Adrenal gland (tissue), 12 donors: ENCODE measurements around the gene BBS9. TPM values are rescaled to one million over a fixed set of nuclear protein-coding genes. Genes with fewer than 3 reads are reported as not detected.

Source experiments
- DNase-seq, 7 donors: peaks; one replicate each; pipeline ENCODE4 v3.0.0-alpha.2; 2019 to 2020
- H3K27ac ChIP-seq, 5 donors: fragments of 200-600 bp; sonication (generic) in 4 of 5; 1 replicate in 3 of 5; 2 replicates in 2 of 5; pipeline versions ENCODE4 v1.5.1 to v1.8.0; 2016 to 2020; ENCODE audit warnings: mild to moderate bottlenecking in 1 of 5
- H3K27me3 ChIP-seq: fragments of 200-600 bp; 2 replicates; pipeline ENCODE4 v1.8.0; 2021
- H3K36me3 ChIP-seq, 2 donors: fragments of 200-600 bp; replicated peaks in 1 of 2; 1 replicate in 1 of 2; 2 replicates in 1 of 2; pipeline versions ENCODE4 v1.5.1 to v1.8.0; 2018 to 2022
- H3K4me1 ChIP-seq, 2 donors: fragments of 200-600 bp; replicated peaks in 1 of 2; 1 replicate in 1 of 2; 2 replicates in 1 of 2; pipeline versions ENCODE4 v1.5.1 to v1.8.0; 2018 to 2021
- H3K4me3 ChIP-seq, 4 donors: fragments of 200-600 bp; sonication (generic) in 3 of 4; one replicate each; pipeline ENCODE4 v1.5.1; 2016 to 2018
- H3K9me3 ChIP-seq, 3 donors: fragments of 200-600 bp; sonication (generic) in 1 of 3; replicated peaks in 1 of 3; 1 replicate in 2 of 3; 2 replicates in 1 of 3; pipeline versions ENCODE4 v1.5.1 to v1.8.0; 2016 to 2021
- POLR2A ChIP-seq, 2 donors: fragments of 450-650 bp; IDR thresholded peaks; one replicate each; pipeline ENCODE4 v1.6.1; 2017; ENCODE audit warnings: antibody characterized with exemption in 2 of 2, mild to moderate bottlenecking in 2 of 2, moderate library complexity in 1 of 2
- WGBS, 4 donors: extraction: QIAGEN DNeasy Blood & Tissue Kit in 2 of 4; methylation state at CpG; one replicate each; pipeline versions ENCODE4 v1.1.5 to v1.1.7; 2013 to 2017; 5-methylcytosine and 5-hydroxymethylcytosine counted together
- intact Hi-C, 2 donors: fragments of 100-400 bp; cut with DNase I; formaldehyde crosslinking; loops; one replicate each; pipeline versions ENCODE4 v1.14.1 to v1.15.0; 2022 to 2023
- polyA plus RNA-seq, 3 donors: library from polyadenylated mRNA; stranded (reverse); fragments of 200-250 nt in 2 of 3; fragments of 350-450 nt in 1 of 3; fragmentation: Illumina TruSeq in 1 of 3; extraction: RNeasy Lipid Tissue Mini Kit (QIAGEN cat#74804) in 1 of 3; gene quantifications; one replicate each; pipeline ENCODE4 v1.2.3, GENCODE V29; 2013 to 2014
- total RNA-seq, 9 donors: library from RNA; depleted of rRNA in 4 of 9; stranded (reverse); fragments of >200 nt in 4 of 9; fragments of 120-200 nt in 1 of 9; fragmentation: NEBNext Ultra II Directional in 1 of 9; extraction: Animal tissue kit (Norgen Biotek cat#: 25700) in 1 of 9; gene quantifications; one replicate each; pipeline versions ENCODE4 v1.1.0 to v1.2.4, GENCODE V29; 2013 to 2023
- TF ChIP-seq, protein P1 (sequence below), 6 experiments: fragments of 450-650 bp in 4 of 6; fragments of 200-600 bp in 2 of 6; sonication (generic) in 1 of 6; IDR thresholded peaks; 1 replicate in 5 of 6; 2 replicates in 1 of 6; pipeline versions ENCODE4 v1.5.1 to v1.8.0; 2016 to 2021; ENCODE audit warnings: antibody characterized with exemption in 6 of 6, mild to moderate bottlenecking in 2 of 6, moderate library complexity in 1 of 6
- donor health status: healthy with polysubstance abuse.
- donor health status: Bipolar disorder and iron deficiency.
- donor health status: DM: yes; HTN: yes; CAD: no.
- donor health status: DM: no; HTN: no; CAD: no.
- donor health status: DM: no; HTN: no; CAD: no.
- donor health status: DM: yes; HTN: yes; CAD: no.

Gene BBS9
- total and polyA plus RNA-seq, 12 donors, result 5.6 to 39.4 (median 21.7) TPM

- no peaks in the 10 kb centered on the region for H3K36me3 ChIP-seq
- DNase-seq, result no peak
- no peak overlapping the region for H3K27ac ChIP-seq
- intact Hi-C loops, result no loop called here
- no peaks in the 10 kb centered on the region for H3K27me3 ChIP-seq
- H3K4me1 ChIP-seq, result peaks cover 0 to 3% of the 10 kb centered on the region in 2 donors
- H3K4me3 ChIP-seq, result no peak overlapping the region
- no peaks in the 10 kb centered on the region for H3K9me3 ChIP-seq
- TF ChIP-seq, protein P1, sequence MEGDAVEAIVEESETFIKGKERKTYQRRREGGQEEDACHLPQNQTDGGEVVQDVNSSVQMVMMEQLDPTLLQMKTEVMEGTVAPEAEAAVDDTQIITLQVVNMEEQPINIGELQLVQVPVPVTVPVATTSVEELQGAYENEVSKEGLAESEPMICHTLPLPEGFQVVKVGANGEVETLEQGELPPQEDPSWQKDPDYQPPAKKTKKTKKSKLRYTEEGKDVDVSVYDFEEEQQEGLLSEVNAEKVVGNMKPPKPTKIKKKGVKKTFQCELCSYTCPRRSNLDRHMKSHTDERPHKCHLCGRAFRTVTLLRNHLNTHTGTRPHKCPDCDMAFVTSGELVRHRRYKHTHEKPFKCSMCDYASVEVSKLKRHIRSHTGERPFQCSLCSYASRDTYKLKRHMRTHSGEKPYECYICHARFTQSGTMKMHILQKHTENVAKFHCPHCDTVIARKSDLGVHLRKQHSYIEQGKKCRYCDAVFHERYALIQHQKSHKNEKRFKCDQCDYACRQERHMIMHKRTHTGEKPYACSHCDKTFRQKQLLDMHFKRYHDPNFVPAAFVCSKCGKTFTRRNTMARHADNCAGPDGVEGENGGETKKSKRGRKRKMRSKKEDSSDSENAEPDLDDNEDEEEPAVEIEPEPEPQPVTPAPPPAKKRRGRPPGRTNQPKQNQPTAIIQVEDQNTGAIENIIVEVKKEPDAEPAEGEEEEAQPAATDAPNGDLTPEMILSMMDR (IDR thresholded peaks at IDR 0.05), result no peak
- TF ChIP-seq POLR2A (IDR thresholded peaks at IDR 0.05), result no peak
- WGBS, 4 donors, result 63 to 82% (median 76%) methylated on average over 4 of the region's 4 CpGs
These were observed 425.2 kb downstream of the BBS9 start for GRCh38 chr7:33554576-33554975.

GRCh38 chr7:33556472-33556871, 427.1 kb downstream of the BBS9 start:
- no peak for TF ChIP-seq POLR2A (IDR thresholded peaks at IDR 0.05)
- TF ChIP-seq, protein P1 (IDR thresholded peaks at IDR 0.05), result no peak
- no peak overlapping the region for H3K4me3 ChIP-seq
- H3K9me3 ChIP-seq, result no peaks in the 10 kb centered on the region
- peaks cover 0 to 3% of the 10 kb centered on the region in 2 donors for H3K4me1 ChIP-seq
- H3K27me3 ChIP-seq, result no peaks in the 10 kb centered on the region
- intact Hi-C loops, result no loop called here
- no peak overlapping the region for H3K27ac ChIP-seq
- H3K36me3 ChIP-seq, result no peaks in the 10 kb centered on the region
- no peak for DNase-seq

GRCh38 chr7:33558549-33559323, 429.4 kb downstream of the BBS9 start:
- intact Hi-C loops, result no loop called here
- no peak for DNase-seq

DNA sequence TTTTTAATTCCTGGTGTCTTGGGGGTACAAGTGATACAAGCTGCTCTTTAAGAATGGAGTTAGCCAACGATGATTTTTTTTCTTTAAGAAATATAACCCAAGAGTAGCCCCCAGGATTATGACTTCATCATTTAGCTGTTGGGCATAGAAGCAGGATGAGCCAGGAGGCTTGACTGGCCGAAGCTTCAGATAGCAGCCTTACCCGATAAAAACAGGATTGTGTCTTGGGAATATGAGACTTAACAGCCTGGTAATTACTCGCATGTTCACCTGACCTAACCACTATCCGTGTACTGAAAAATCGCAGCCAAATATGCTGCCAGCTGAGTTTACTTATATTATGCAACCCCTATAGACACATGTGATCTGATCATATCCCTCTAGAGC, 430.0 kb downstream of the BBS9 start:
- peaks cover 0 to 3% of the 10 kb centered on the region in 2 donors for H3K4me1 ChIP-seq
- no peak for TF ChIP-seq POLR2A (IDR thresholded peaks at IDR 0.05)
- TF ChIP-seq, protein P1 (IDR thresholded peaks at IDR 0.05), result no peak
- H3K36me3 ChIP-seq, result no peaks in the 10 kb centered on the region
- intact Hi-C loops, result no loop called here
- H3K27me3 ChIP-seq, result no peaks in the 10 kb centered on the region
- H3K4me3 ChIP-seq, result no peak overlapping the region
- H3K27ac ChIP-seq, result no peak overlapping the region
- 80 to 82% (median 81%) methylated on average over 6 of the region's 6 CpGs for WGBS, 4 donors
- DNase-seq, result no peak
- H3K9me3 ChIP-seq, result no peaks in the 10 kb centered on the region

More at GRCh38 chr7:33558549-33559323, 429.4 kb downstream of the BBS9 start:
- no peak overlapping the region for H3K27ac ChIP-seq
- H3K27me3 ChIP-seq, result no peaks in the 10 kb centered on the region
- TF ChIP-seq POLR2A (IDR thresholded peaks at IDR 0.05), result no peak
- WGBS, 4 donors, result 94 to 95% (median 95%) methylated on average over 6 of the region's 6 CpGs
- no peaks in the 10 kb centered on the region for H3K36me3 ChIP-seq
- H3K4me1 ChIP-seq, result peaks cover 0 to 3% of the 10 kb centered on the region in 2 donors
- H3K4me3 ChIP-seq, result no peak overlapping the region
- H3K9me3 ChIP-seq, result no peaks in the 10 kb centered on the region

DNA sequence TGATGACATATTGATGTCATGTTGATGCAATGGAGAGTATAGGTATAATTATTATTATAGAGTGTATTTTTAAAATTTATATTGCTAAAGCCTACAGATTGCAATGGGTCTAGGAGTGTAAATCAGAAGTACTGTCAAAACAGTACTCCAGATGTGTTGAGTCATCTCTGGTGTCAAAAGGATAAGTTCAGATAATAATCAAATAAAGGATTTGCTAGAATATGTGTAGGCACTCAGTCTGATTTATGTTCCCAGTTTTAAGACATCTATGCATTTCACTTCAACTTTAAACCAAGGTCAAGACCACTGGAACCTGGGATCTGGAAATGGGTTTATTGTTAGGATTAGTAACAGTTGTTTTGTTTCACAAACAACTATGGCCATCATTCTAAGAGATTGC, 433.6 kb downstream of the BBS9 start:
- H3K36me3 ChIP-seq, result no peaks in the 10 kb centered on the region
- H3K27me3 ChIP-seq, result no peaks in the 10 kb centered on the region
- H3K4me1 ChIP-seq, result no peaks in the 10 kb centered on the region
- no peak overlapping the region for H3K4me3 ChIP-seq
- no peak for TF ChIP-seq POLR2A (IDR thresholded peaks at IDR 0.05)
- TF ChIP-seq, protein P1 (IDR thresholded peaks at IDR 0.05), result no peak
- H3K9me3 ChIP-seq, result no peaks in the 10 kb centered on the region
- intact Hi-C loops, result no loop called here
- no peak for DNase-seq
- no peak overlapping the region for H3K27ac ChIP-seq
